IMR-90 (cell line): ENCODE measurements around the gene HECW1. TPM values are rescaled to one million over a fixed set of nuclear protein-coding genes. Genes with fewer than 3 reads are reported as not detected.

Experiments used
- ATAC-seq: fragments of 200-7000 bp; cut with Tn5 transposase; 2 replicates; pipeline ENCODE4 v1.9.1; 2020; ENCODE audit warnings: low read depth, mild to moderate bottlenecking, moderate library complexity
- BruUV-seq: library from RNA; stranded (reverse); fragments of 400-500 nt; replicated peaks from 2 replicates; lab custom pipeline; 2021; lab: Mats Ljungman, UMichigan
- CTCF ChIA-PET: fragments of 300-600 bp; formaldehyde crosslinking; extraction: SDS; loops from one replicate; lab custom pipeline; 2021; ENCODE audit warnings: antibody characterized with exemption; lab: Yijun Ruan, JAX
- POLR2A ChIA-PET: fragments of 300-600 bp; sonication (Branson Sonifier 250); formaldehyde crosslinking; loops from one replicate; lab custom pipeline; 2022; ENCODE audit warnings: antibody characterized with exemption; ENCODE audit not compliant: unreplicated experiment; lab: Charles Lee
- DNase-seq: peaks from one replicate; pipeline ENCODE4 v3.0.0; 2013
- H2AFZ ChIP-seq: replicated peaks from 2 replicates; pipeline ENCODE3; 2013; ENCODE audit warnings: low read length, mild to moderate bottlenecking; ENCODE audit not compliant: poor library complexity
- H2AK5ac ChIP-seq: 2 replicates; pipeline ENCODE4 v1.6.1; 2013; ENCODE audit warnings: low read depth, low read length, inconsistent platforms
- H2AK9ac ChIP-seq: replicated peaks from 2 replicates; pipeline ENCODE3; 2013; ENCODE audit warnings: mild to moderate bottlenecking, low read depth, low read length, moderate library complexity; ENCODE audit not compliant: poor library complexity
- H2BK120ac ChIP-seq: 2 replicates; pipeline ENCODE4 v1.6.1; 2013; ENCODE audit warnings: low read depth, low read length, inconsistent platforms
- H2BK15ac ChIP-seq: 3 replicates; pipeline ENCODE4 v1.6.1; 2013; ENCODE audit warnings: low read depth, low read length, inconsistent platforms
- H2BK20ac ChIP-seq: 2 replicates; pipeline ENCODE4 v1.6.1; 2013; ENCODE audit warnings: low read depth, mild to moderate bottlenecking, inconsistent platforms, low read length, moderate library complexity
- H2BK5ac ChIP-seq: 2 replicates; pipeline ENCODE4 v1.6.1; 2013; ENCODE audit warnings: mild to moderate bottlenecking, low read depth, low read length, inconsistent platforms; ENCODE audit not compliant: poor library complexity, severe bottlenecking
- H3K14ac ChIP-seq: replicated peaks from 2 replicates; pipeline ENCODE4 v1.6.1; 2013; ENCODE audit warnings: low read depth, low read length, inconsistent platforms
- H3K18ac ChIP-seq: 2 replicates; pipeline ENCODE4 v1.6.1; 2013; ENCODE audit warnings: low read depth, low read length, control low read depth
- H3K23ac ChIP-seq: 2 replicates; pipeline ENCODE4 v1.6.1; 2013; ENCODE audit warnings: low read depth, low read length, inconsistent platforms
- H3K27ac ChIP-seq: 2 replicates; pipeline ENCODE4 v1.5.1; 2013; ENCODE audit warnings: mild to moderate bottlenecking, control low read depth, low read length; ENCODE audit not compliant: insufficient read depth
- H3K27me3 ChIP-seq: 2 replicates; pipeline ENCODE4 v1.6.1; 2013; ENCODE audit warnings: low read length; ENCODE audit not compliant: control insufficient read depth, insufficient read depth
- H3K36me3 ChIP-seq: 2 replicates; pipeline ENCODE4 v1.6.1; 2013; ENCODE audit warnings: low read length, mixed read lengths; ENCODE audit not compliant: control insufficient read depth, insufficient read depth
- H3K4ac ChIP-seq: 2 replicates; pipeline ENCODE4 v1.6.1; 2013; ENCODE audit warnings: low read depth, low read length, inconsistent platforms
- H3K4me1 ChIP-seq: 2 replicates; pipeline ENCODE4 v1.6.1; 2013; ENCODE audit warnings: low read length, mixed read lengths; ENCODE audit not compliant: control insufficient read depth, insufficient read depth
- H3K4me2 ChIP-seq: 2 replicates; pipeline ENCODE4 v1.6.1; 2013; ENCODE audit warnings: low read depth, mild to moderate bottlenecking, control low read depth, low read length, moderate library complexity
- H3K4me3 ChIP-seq: 2 replicates; pipeline ENCODE4 v1.5.1; 2013; ENCODE audit warnings: low read depth, mild to moderate bottlenecking, control low read depth, low read length, moderate library complexity; ENCODE audit not compliant: insufficient read depth
- H3K56ac ChIP-seq: 2 replicates; pipeline ENCODE4 v1.6.1; 2013; ENCODE audit warnings: low read length, inconsistent platforms; ENCODE audit not compliant: insufficient read depth; ENCODE audit errors: extremely low read depth
- H3K79me1 ChIP-seq, 2 experiments: 2 replicates each; pipeline ENCODE4 v1.6.1; 2013; ENCODE audit warnings: low read length in 2 of 2, inconsistent platforms in 1 of 2, low read depth in 1 of 2
- H3K9ac ChIP-seq: 2 replicates; pipeline ENCODE4 v1.6.1; 2013; ENCODE audit warnings: low read depth, low read length, control low read depth
- H3K9me1 ChIP-seq: 2 replicates; pipeline ENCODE4 v1.6.1; 2013; ENCODE audit warnings: low read length, inconsistent platforms; ENCODE audit not compliant: insufficient read depth
- H3K9me3 ChIP-seq: 2 replicates; pipeline ENCODE4 v1.6.1; 2013; ENCODE audit warnings: low read length; ENCODE audit not compliant: control insufficient read depth, insufficient read depth
- H4K20me1 ChIP-seq: 2 replicates; pipeline ENCODE4 v1.6.1; 2013; ENCODE audit warnings: low read length, inconsistent platforms; ENCODE audit not compliant: insufficient read depth
- H4K5ac ChIP-seq: 2 replicates; pipeline ENCODE4 v1.6.1; 2013; ENCODE audit warnings: mild to moderate bottlenecking, low read depth, low read length, control low read depth
- H4K8ac ChIP-seq, 2 experiments: 2 replicates each; pipeline ENCODE4 v1.6.1; 2013; ENCODE audit warnings: low read depth in 2 of 2, low read length in 2 of 2, control low read depth in 1 of 2, inconsistent platforms in 1 of 2
- H4K91ac ChIP-seq: 2 replicates; pipeline ENCODE4 v1.6.1; 2013; ENCODE audit warnings: low read depth, low read length, inconsistent platforms; ENCODE audit not compliant: insufficient read depth
- BHLHE40 ChIP-seq: fragments of 150-350 bp; IDR thresholded peaks from 2 replicates; pipeline ENCODE4 v1.6.1; 2016; ENCODE audit warnings: mild to moderate bottlenecking, low read depth, low read length
- CEBPB ChIP-seq: IDR thresholded peaks from 2 replicates; pipeline ENCODE4 v1.6.1; 2012; ENCODE audit warnings: low read depth, low read length, improper control_type of control experiment
- CHD1 ChIP-seq: IDR thresholded peaks from 2 replicates; pipeline ENCODE4 v1.6.1; 2012; ENCODE audit warnings: low read depth, low read length, improper control_type of control experiment
- CTCF ChIP-seq: conservative IDR thresholded peaks from 2 replicates; pipeline ENCODE4 v1.5.1; 2012; ENCODE audit warnings: mild to moderate bottlenecking, low read depth, low read length, improper control_type of control experiment
- ELK1 ChIP-seq: fragments of 150-350 bp; IDR thresholded peaks from 2 replicates; pipeline ENCODE4 v1.6.1; 2016; ENCODE audit warnings: low read depth, mild to moderate bottlenecking, low read length, moderate library complexity, borderline replicate concordance
- FOS ChIP-seq: fragments of 150-350 bp; IDR thresholded peaks from 2 replicates; pipeline ENCODE4 v1.6.1; 2016; ENCODE audit warnings: low read depth, low read length
- MAFK ChIP-seq: IDR thresholded peaks from 2 replicates; pipeline ENCODE4 v1.6.1; 2012; ENCODE audit warnings: low read depth, low read length, improper control_type of control experiment
- MAZ ChIP-seq: IDR thresholded peaks from 2 replicates; pipeline ENCODE4 v1.6.1; 2012; ENCODE audit warnings: low read depth, mild to moderate bottlenecking, low read length, improper control_type of control experiment, moderate library complexity, borderline replicate concordance
- MXI1 ChIP-seq: IDR thresholded peaks from 2 replicates; pipeline ENCODE4 v1.6.1; 2012; ENCODE audit warnings: low read depth, mild to moderate bottlenecking, low read length, moderate library complexity, borderline replicate concordance
- NFE2L2 ChIP-seq: fragments of 150-350 bp; IDR thresholded peaks from 2 replicates; pipeline ENCODE4 v1.6.1; 2016; ENCODE audit warnings: low read depth, mild to moderate bottlenecking, low read length
- POLR2A ChIP-seq: IDR thresholded peaks from 2 replicates; pipeline ENCODE4 v1.6.1; 2012; ENCODE audit warnings: mild to moderate bottlenecking, low read depth, low read length
- RAD21 ChIP-seq: IDR thresholded peaks from 2 replicates; pipeline ENCODE4 v1.6.1; 2012; ENCODE audit warnings: low read length, improper control_type of control experiment
- RCOR1 ChIP-seq: IDR thresholded peaks from 2 replicates; pipeline ENCODE4 v1.6.1; 2012; ENCODE audit warnings: mild to moderate bottlenecking, low read length, improper control_type of control experiment; ENCODE audit not compliant: insufficient replicate concordance
- RFX5 ChIP-seq: IDR thresholded peaks from 2 replicates; pipeline ENCODE4 v1.8.0; 2012; ENCODE audit warnings: low read depth, mild to moderate bottlenecking, low read length, moderate library complexity
- SMC3 ChIP-seq: fragments of 150-350 bp; IDR thresholded peaks from 2 replicates; pipeline ENCODE4 v1.6.1; 2016; ENCODE audit warnings: low read depth, mild to moderate bottlenecking, antibody characterized with exemption, low read length, moderate library complexity
- USF2 ChIP-seq: fragments of 150-350 bp; IDR thresholded peaks from 2 replicates; pipeline ENCODE4 v1.6.1; 2017; ENCODE audit warnings: mild to moderate bottlenecking, antibody characterized with exemption, low read length, low read depth
- WGBS, 2 experiments: methylation state at CpG; one replicate each; pipeline versions ENCODE4 v1.1.5 to v1.1.7; 2013; ENCODE audit warnings: missing lambda C conversion rate in 2 of 2; ENCODE audit not compliant: insufficient read length in 1 of 2; ENCODE audit errors: extremely low coverage in 2 of 2; 5-methylcytosine and 5-hydroxymethylcytosine counted together
- dilution Hi-C: fragments of 300-500 bp; cut with HindIII; formaldehyde crosslinking; loops from one replicate; pipeline ENCODE4 v1.14.3; 2018; ENCODE audit warnings: low sequenced_read_pairs; ENCODE audit not compliant: unreplicated experiment
- in situ Hi-C: fragments of 300-500 bp; cut with MboI; formaldehyde crosslinking; loops from 3 replicates; pipeline ENCODE4 v1.14.3; 2019; ENCODE audit warnings: low sequenced_read_pairs, inconsistent platforms, mixed read lengths
- intact Hi-C: fragments of 100-400 bp; cut with micrococcal nuclease; formaldehyde crosslinking; loops from 2 replicates; pipeline ENCODE4 v1.10.0; 2022
- polyA plus RNA-seq, 3 experiments: library from polyadenylated mRNA; depleted of rRNA; stranded (reverse); fragments of >200 nt; gene quantifications; 2 replicates each; pipeline ENCODE4 v1.2.3, GENCODE V29; 2012; ENCODE audit warnings: low replicate concordance in 1 of 3
- total RNA-seq: library from RNA; depleted of rRNA; stranded (reverse); fragments of >200 nt; gene quantifications from 2 replicates; pipeline ENCODE4 v1.2.3, GENCODE V29; 2012

The HECW1 gene
- total and polyA plus RNA-seq, 2 of the 4 experiments (the other 2 are of a cell fraction), result 0.56 to 1.3 TPM

GRCh38 chr7:43538404-43538771, 425.9 kb downstream of the HECW1 start:
- H3K4me2 ChIP-seq, result no peak overlapping the region
- H3K9me1 ChIP-seq, result peaks cover 21% of the 10 kb centered on the region
- H4K5ac ChIP-seq, result no peak overlapping the region
- CTCF ChIA-PET, result no interaction called here
- no peak overlapping the region for H3K4ac ChIP-seq
- H2BK15ac ChIP-seq, result no peak overlapping the region
- no peak overlapping the region for H2AK9ac ChIP-seq
- no peak overlapping the region for H3K14ac ChIP-seq
- TF ChIP-seq CEBPB (no peak), FOS (no peak), MAFK (no peak), MXI1 (no peak), SMC3 (no peak), USF2 (no peak), RCOR1 (no peak), ELK1 (no peak), RFX5 (no peak), CTCF (no peak), BHLHE40 (no peak), RAD21 (no peak), POLR2A (no peak), CHD1 (no peak), MAZ (no peak), NFE2L2 (no peak)
- peaks cover 17% of the 10 kb centered on the region for H3K27me3 ChIP-seq
- H3K9me3 ChIP-seq, result no peaks in the 10 kb centered on the region
- intact Hi-C loops, result no loop called here
- no peak overlapping the region for H4K8ac ChIP-seq
- H2BK5ac ChIP-seq, result no peak overlapping the region
- peaks cover 14% of the 10 kb centered on the region; the same call in 1 of the 2 replicates for H4K20me1 ChIP-seq
- no peak overlapping the region for H2BK120ac ChIP-seq
- peaks cover 34% of the 10 kb centered on the region for H3K4me1 ChIP-seq
- no peaks in the 10 kb centered on the region for H3K36me3 ChIP-seq
- no peak overlapping the region for H4K91ac ChIP-seq
- WGBS, 2 experiments, result no CpG with 5 or more reads among the region's 4 CpGs
- no TSS peak for BruUV-seq
- POLR2A ChIA-PET, result no interaction called here
- no peak overlapping the region for H2BK20ac ChIP-seq
- no peak overlapping the region for H3K9ac ChIP-seq
- DNase-seq (no peak), ATAC-seq (no peak)
- H3K27ac ChIP-seq, result no peak overlapping the region
- dilution Hi-C loops, result no loop called here
- H2AFZ ChIP-seq, result no peak overlapping the region
- no peak overlapping the region for H3K4me3 ChIP-seq
- H2AK5ac ChIP-seq, result no peak overlapping the region
- H3K79me1 ChIP-seq, result no peaks in the 10 kb centered on the region
- H3K18ac ChIP-seq, result no peak overlapping the region
- H3K56ac ChIP-seq, result no peak overlapping the region
- in situ Hi-C loops, result no loop called here
- no peak overlapping the region for H3K23ac ChIP-seq
